HG02981 (cell line): ENCODE data around the gene KIAA0513.
"Not testable (repeated sequence)": the region's sequence is repeated elsewhere in the genome, so short reads cannot be mapped to it uniquely, and the experiment has no call there.

Experiments
- ATAC-seq: cut with Tn5 transposase; IDR thresholded peaks from one replicate; pipeline ENCODE4 v1.9.1; 2021; ENCODE audit warnings: mild to moderate bottlenecking, moderate library complexity; ENCODE audit not compliant: unreplicated experiment

The KIAA0513 gene

DNA sequence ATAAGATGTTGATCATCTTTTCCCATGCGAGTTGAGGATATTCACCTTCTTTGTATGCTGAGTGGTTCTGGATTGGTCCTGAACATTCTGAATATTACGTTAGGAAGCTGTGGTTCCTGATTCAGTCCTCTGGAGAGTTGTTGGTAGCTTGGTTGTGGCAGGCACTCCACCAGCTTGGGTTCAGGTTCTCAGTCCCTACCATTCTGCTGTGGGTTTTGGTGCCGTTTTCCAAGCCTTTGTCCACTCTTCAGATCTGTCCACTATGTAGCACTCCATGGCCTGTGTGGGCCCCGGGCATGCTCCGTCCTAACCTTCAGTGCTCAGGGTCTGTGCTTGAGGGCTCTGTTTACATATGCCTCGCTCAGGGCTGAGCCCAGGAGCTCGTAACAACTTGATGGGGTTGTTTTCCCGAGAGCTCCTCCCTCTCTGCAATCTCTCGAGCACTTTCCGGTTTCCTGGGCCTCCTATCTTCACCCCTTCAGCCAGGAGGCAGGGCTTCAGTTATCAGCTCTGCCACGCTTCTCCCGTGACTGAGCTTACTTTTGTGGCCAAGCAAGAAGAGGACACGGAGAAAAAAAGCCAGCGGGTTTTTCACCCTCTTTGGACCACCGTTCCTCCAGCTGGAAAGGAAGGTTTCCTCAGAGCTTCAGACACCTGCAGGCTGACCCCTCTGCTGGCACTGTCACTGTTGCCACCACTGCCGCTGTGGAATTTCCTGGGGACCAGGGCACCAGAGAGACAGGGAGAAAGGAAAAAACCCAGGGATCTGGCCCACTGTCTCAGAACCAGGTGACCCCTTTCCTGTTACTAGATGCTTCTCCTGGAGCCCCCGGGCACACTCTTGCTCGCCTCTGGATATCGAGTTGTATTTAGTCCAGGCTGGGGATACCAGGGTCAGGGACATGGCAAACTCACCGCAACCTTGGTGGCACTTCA lies 19.6 kb downstream of the KIAA0513 start:
- ATAC-seq, result no peak

DNA sequence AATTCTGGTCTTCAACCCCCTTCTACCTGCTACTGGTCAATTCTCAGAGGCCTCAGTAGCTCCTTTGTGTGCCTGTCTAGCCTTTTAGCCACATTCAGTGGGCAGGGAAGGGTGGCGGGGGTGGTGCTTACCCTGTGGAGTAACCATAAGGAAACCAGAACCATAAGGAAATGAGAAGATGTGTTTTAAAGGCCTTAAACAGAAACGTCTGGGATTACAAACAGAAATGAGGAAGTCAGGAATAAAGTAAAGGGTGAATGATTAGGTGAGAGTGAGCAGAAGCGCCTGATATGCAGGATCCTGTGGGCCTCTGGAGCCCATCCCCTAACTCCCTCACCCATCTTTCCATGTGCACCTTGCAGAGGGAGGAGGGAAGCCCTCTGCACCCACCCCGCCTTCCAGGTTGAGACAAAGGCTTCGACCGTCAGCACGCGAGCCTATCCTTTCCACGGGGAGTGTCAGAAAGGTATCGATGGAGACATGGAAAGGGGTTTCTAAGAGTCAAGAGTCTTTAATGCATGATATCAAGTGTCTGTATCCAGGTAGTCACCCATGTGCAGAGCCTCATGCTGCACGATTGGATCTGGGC lies 20.4 kb downstream of the KIAA0513 start:
- ATAC-seq, result no peak

DNA sequence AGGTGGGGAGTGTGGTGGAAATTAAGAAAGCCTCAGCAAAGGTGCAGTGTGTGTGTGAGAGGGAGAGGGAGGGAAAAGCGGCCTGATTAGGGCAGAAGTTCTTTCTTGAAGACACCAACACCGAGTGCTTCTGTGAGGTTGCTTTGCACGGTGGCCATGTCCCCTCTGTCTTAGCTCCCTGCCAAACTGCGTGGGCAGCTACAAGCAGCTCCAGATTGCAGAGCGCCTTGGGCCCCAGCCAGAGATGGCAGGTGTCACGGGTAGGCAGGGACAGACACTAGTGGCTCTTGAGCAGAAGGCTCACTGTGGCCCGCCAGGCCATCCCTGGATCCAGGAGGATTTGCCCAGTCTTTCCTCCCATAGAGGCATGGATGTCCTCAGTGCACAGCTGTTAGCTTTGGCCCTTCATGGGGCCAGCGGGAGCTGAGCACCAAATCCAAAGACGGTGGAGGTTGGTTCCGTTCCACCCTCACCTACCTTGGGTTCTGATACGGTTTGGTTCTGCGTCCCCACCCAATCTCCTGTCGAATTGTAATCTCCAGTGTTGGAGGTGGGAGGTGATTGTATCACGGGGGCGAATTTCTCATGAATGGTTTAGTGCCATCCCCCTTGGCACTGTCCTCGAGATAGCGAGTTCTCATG lies 21.4 kb downstream of the KIAA0513 start:
- ATAC-seq, result no peak

DNA sequence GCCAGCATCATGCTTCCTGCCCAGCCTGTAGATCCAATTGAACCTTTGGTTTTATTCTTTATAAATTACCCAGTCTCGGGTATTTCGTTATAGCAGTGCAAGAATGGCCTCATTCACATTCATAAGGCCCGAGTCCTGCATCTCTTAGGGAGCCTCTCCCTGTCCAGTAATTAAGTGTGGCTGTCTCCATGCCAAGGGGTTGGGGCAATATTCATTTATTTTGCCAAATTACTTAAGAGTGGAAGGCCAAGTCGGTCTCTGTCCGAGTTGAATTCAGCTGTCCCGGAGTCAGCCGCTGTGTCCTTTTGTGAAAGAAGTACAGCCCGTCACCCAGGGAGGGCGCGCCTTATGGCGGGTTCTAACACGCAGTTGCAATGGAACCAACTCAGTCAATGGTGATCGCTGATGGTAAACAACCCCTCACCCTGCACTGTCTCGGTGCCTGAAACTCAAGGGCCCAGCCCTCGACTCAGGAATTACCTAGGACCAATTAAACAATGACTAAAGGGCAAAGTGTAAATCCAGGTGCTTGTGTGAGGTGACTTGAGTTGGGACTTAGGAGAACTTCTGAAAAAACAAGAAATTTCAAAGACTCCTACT lies 22.2 kb downstream of the KIAA0513 start:
- no peak for ATAC-seq

DNA sequence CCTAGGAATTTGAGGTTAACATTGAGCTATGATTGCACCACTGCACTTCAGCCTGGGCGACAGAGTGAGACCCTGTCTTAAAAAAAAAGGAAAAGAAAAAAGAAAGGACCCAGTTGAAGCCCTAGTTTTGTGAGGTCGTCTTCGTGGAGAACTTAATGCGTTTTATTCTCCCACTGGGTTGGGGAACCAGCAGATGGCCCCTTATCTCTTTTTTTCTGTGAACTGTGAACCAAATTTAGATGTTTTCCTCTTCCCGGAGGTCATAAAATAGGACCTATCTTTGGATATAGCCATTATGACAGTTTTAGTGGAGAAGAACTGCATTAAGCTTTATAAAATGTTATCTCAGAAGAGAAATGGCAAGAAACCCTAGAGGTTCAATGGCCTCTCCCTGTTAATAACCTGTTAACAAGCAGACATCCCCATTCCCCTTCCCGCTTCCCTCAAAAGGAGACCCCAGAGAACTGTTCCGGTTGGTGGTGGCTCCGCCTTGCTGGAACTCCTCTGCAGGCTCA lies 23.5 kb downstream of the KIAA0513 start:
- ATAC-seq, result no peak

DNA sequence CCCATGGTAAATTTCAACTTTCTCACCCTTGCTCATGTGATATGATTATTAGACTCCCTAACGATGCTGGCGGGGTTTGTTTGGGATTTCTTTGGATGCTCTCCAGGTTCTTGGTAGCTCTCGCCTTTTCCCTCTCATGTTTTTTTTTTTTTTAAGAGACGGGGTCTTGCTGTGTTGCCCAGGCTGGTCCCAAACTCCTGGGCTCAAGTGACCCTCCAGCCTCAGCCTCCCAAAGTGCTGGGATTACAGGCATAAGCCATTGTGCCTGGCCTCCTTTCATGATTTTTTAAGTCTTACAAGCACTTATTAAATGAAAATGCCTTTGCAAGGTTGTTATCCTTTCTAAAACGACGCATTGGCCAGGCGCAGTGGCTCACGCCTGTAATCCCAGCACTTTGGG lies 24.1 kb downstream of the KIAA0513 start:
- ATAC-seq, result no peak

DNA sequence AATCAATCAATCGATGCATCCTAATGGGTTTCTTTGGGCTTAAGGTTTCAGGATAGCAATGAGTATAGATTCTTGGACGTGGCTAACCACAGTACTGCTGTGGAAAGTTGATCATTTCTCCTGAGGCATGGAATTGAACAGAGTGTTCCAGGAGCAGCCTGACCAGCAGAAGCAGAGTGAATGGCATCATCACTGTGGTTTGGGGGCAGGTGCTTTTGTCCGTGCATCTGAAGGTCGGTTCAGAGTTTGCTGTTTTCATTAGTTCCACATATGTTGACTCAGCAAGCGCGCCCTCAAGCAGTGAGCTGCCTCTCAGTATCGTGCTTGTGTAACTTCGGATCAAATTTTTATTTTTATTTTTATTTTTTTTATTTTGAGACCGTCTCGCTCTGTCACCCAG lies 24.9 kb downstream of the KIAA0513 start:
- no peak for ATAC-seq

DNA sequence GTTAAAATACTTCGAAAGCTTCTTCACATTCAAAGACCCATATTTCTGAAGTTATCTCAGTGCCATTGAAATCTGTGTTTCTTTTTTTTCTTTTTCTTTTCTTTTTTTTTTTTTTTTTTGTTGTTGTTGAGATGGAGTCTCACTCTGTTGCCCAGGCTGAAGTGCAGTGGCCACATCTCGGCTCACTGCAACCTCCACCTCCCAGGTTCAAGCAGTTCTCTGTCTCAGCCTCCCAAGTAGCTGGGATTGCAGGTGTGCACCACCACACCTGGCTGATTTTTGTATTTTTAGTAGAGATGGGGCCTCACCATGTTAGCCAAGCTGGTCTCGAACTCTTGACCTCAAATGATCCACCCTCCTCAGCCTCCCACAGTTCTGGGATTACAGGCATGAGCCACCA lies 26.7 kb downstream of the KIAA0513 start:
- not testable (repeated sequence) for ATAC-seq

DNA sequence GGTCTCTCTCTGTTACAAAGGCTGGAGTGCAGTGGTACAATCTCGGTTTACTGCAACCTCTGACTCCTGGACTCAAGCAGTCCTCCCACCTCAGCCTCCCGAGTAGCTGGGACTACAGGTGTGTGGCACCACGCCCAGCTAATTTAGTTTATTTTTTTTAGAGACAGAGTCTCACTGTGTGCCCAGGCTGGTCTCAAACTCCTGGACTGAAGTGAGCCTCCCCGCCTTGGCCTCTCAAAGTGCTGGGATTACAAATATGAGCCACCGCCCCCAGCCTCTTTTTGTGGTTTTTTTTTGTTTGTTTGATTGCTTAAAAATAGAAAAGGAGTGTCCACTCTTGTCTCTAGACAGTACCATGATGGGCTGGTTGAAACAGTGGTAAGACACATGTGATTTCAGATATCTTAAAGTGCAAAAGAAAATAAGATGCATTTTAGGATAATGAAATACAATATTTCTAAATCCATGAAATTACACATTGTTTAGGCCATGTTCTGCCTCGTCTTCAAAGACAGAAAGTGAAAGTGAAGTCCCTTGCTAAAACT lies 27.4 kb downstream of the KIAA0513 start:
- no peak for ATAC-seq

DNA sequence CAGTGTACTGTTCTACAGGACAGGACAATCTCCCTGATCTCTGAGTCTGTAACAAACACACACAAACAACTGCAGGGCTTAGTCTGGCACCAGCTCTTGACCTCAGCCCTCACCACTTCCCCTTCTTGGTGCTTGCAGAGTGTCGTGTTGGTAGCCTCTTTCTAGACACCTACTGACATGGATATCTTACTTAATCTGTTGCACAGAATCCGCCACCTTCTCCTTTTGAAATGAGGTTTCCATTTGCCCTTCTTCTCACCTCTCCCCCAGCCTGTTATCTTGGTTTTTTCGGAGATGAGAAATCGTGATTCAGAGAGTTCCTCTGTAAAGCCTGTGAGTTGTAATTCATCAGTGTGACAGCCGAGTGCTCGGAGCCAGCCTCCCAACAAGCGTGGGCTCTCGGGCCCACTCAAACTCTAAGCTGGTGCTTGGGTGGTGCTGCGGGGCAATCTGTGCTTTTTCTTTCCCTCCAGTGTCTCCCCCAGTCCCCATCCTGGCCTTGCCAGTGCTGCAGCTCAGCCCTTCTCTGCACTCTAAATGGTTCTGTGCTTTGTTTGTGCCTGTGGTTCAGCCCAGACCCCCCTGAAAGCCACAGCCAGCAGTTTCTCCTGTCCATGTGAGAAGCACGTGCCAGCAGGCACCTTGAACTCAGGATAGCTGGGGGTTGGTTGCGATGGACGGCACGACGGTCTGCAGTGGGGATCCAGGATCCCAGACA lies 28.1 kb downstream of the KIAA0513 start:
- peak; percentile 88 for ATAC-seq

DNA sequence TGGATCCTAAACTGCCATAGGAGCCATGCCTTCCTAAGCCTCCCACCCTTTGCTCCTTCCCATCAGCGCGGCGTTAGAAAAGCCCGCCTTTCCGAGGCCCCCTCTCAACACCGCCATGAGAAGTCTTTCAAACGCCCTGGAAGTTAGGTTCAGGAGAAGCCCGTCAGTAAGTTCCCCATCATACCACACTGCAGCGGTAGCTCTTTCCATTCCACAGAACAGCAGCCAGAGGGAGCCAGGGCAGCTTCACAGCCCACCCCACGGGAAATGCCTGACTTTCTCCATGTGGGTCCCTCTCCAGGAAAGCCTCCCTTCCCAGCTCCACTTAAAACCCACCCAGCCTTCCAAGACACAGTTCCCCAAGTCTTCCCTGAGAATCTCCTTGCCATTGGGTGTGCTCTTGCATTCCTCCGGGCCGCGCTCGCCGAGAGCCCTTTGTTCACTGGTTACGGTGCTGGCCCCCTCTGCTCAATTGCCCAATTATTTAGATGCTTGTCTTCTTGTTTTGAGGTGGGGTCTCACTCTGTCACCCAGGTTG lies 28.7 kb downstream of the KIAA0513 start:
- no peak for ATAC-seq

DNA sequence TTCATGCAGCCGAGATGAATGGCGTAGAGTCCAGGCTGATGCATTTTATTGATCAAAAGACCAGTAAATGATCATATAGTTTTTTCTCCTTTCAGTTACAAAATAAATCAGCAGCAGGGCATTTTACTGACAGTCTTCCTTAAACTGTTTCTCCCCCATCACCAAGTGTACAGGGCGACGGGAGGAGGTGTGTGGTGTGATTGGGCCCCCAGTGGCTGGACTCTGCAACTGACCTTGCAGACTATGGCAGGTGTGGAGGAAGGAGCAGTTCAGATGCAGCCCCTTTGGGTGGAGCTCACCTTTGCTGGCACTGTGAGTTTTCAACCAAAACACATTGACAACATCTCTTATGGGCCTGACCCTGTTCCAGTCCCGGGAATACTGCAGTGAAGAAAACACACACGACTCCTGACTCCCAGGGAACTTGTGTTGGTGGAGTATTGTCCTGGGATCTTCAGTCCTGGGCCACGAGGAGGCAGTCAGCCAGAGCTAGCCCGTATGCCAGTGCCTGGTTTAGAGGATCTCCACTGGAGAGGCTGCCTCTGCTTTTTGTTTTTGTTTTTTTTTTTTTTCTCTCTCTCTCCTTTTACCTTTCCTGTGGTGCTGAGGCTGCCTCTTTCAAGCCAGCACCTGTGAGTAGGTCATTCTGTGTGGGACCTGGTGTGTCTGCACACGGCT lies 29.8 kb downstream of the KIAA0513 start:
- ATAC-seq, result no peak

DNA sequence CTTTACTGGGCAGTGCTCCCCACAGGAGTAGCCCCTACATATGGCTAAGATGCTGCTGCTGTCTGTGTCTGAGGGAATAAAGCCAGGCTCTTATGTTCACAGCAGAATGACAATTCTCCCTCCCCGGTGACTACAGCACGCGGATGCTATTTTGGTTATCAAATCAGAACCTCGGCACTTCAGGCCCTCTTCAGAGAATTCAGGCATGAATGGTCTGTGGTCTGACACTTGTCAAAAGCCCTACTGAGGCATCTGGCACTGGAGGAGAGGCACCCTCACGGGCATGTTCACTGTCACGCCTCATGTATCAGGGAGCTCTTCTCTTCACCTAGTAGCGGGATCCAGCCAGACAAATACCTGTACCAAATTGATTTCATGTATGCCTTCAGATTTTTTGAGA lies 30.4 kb downstream of the KIAA0513 start:
- no peak for ATAC-seq

DNA sequence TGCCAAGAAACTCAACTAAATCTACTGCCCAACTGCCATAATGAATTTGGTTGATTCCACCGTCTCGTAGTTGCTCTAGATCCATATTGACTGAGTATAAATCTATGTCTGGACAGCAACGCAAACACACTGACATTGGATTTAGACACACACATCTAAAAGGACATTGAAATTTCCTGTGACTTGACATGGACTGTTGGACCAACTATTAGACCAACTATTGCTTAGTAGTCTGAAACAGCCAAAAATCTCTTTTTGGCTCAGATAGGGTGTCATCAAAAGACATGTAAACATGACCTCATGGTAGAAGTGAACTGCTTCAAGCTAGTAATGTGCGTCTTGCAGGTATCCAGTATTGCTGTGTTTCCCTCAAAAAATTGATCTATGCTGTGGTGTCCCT lies 31.3 kb downstream of the KIAA0513 start:
- ATAC-seq, result no peak

DNA sequence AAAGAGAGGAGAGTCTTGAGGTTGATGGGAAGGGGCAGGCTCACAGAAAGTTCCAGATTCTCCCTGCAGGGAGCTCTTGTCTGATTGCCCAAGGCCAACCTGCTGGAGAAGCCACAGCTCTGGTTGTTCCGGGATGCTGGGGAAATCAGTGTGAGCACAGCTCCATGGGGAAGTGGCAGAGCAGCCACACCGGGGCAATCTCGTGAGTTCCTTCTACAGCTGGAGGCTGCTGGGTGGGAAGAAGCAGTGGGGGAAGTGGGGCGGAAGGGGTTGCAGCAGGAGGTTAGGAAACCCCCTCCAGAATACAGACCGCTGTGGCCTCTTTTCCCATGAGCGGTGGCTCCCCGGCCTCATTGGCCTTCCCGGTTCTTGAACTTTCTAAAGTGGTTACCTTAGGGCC lies 34.0 kb downstream of the KIAA0513 start:
- ATAC-seq, result no peak

DNA sequence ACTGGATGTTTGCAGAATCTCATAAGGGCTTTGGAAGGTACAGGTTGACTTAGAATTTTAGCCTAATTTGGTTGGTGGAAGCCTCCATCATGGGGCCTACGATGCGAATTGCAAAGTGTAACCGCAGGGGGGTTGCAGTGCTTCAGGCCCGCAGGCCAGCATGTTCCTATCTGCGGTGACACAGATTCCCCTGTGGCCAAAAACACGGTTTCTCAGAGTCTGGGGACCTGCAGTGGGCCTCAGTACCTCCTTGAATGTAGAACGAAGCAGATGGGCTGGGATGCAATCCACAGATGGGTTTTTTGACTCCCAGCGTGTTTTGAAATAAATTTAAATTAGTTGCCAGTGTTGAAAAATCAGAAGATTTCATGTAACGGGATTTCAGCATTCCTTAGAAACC lies 34.7 kb downstream of the KIAA0513 start:
- no peak for ATAC-seq

DNA sequence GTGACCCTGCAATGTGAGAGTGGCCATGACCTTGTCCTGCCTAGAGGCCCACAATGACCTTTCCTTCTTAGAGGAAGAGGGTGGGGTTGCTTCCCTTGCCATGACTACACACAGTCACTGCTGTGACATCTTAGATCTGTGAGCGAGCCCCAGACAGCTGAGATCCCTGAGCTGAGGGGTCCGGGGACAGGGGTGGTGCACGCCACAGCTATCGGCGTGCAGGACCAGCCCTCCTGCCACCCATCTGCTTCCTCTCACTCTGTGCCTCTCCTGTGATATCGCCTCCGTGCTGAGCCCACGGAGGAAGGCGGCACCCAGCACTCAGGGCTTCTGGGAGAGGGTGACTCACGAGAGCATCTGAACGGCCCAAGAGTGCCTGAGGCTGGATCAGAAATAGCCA lies 35.2 kb downstream of the KIAA0513 start:
- no peak for ATAC-seq

DNA sequence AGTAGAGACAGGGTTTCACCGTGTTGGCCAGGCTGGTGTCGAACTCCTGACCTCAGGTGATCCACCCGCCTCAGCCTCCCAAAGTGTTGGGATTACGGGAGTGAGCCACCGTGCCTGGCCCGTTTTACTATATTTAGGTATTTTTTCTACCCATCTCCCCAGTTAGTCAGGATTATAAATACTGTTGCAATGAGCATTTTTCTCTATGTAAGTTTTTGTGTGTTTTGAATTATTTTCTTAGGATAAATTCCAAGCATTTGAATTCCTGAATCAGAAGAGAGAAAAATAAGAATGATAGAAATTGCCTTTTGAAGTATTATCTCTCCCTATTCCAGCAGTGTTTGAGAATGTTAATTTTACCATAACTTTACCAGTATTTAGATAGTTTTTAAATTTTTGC lies 36.6 kb downstream of the KIAA0513 start:
- no peak for ATAC-seq

DNA sequence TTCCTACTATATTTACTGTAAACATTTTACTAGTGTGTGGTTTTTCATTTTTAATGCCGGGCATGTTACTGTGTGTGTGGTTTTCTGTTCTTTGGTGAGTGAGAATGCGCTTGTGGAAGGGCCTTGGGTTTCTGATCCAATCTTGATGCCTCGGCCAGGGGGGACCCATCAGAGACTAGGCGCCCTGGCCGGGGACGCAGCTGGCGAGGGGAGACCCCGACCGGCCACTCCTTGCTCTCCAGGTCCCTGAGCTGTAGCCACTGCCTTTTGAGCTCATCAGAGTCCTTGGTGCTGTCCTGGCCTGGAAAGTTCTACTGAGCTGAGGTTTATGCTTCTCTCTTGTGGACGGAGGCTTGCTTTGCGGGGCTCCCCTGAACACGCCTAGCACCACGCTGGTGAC lies 37.5 kb downstream of the KIAA0513 start:
- ATAC-seq, result no peak
